ENCODE data around the gene EXOC6B.

The EXOC6B gene

DNA sequence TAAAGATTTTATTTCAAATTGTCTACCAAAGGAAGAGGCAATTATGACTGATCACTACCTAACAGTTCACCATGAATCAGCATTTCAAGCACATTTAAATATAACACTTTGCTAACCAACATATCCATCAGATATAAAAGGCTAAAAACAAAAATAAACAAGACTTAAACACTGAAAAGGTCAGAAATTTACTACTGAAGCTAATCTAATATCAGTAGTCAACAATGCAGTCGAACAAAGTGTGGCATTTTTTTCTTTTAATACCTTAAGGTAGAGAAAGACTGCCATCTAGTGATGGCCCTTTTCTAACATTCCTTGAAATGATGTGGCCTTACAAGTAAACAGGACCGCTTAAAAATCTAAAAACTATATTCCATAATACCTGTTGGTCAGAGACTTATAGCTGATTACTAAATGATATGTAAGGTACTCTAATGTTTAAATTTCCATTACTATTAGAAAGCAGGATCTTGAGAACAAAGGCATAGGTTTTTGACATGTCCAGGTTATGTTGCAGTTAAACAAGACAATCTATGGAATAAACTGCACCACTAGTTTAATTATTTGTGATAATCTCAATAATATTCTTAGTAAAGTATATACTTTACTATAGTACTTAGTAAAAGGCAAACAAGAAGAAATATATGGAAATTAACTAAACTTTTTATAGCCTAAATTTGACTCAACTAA lies 80.0 kb downstream of the EXOC6B start:
- Histone ChIP-seq H3K4me3 (ENCODE audit: low read length) (no peak overlapping the region), H3K4me1 (ENCODE audit: control insufficient read depth, insufficient read depth, low read length) (no peaks in the 10 kb centered on the region), H3K27me3 (ENCODE audit: control insufficient read depth, insufficient read depth, low read length) (no peaks in the 10 kb centered on the region), H3K36me3 (ENCODE audit: control insufficient read depth, insufficient read depth, low read length) (no peaks in the 10 kb centered on the region), H3K27ac (ENCODE audit: low read depth, low read length) (no peak overlapping the region), H3K9ac (ENCODE audit: low read length) (no peak overlapping the region)

DNA sequence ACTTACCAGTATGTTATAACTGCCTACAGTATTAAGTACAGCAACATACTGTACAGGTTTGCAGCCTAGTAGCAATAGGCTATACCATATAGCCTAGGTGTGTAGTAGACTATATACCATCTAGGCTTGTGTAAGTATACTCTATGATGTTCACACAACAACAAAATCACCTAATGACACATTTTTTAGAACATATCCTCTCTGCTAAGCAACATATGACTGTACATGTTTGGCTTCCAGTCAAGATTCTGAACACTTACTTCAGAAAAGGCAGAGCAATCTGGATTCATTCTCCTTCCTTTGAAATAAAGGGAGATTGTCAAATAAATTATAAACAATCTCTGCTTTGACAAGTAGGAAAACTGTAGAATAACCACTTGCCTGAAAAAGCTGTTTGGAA lies 81.8 kb downstream of the EXOC6B start:
- Histone ChIP-seq H3K4me3 (ENCODE audit: low read length) (no peak overlapping the region), H3K36me3 (ENCODE audit: control insufficient read depth, insufficient read depth, low read length) (no peaks in the 10 kb centered on the region), H3K27ac (ENCODE audit: low read depth, low read length) (no peak overlapping the region), H3K4me1 (ENCODE audit: control insufficient read depth, insufficient read depth, low read length) (no peaks in the 10 kb centered on the region), H3K9ac (ENCODE audit: low read length) (no peak overlapping the region), H3K27me3 (ENCODE audit: control insufficient read depth, insufficient read depth, low read length) (no peaks in the 10 kb centered on the region)

DNA sequence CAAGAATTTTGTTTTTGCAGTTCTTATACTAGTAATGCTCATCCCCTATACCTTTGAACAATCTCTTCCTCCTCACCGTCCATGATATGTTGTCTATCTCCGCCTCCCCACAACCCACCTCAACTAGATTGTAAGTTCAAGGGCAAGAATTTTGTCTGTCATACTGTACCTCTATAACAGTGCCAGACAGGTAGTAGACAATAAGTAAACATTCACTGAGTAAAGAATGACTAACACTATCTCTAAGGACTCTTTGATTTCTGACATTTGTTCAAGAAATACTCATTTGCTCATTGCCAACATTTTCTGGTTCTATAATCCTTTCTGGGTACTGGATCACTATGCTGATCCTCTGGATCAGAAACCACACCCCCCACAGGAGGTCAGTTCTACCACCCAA lies 82.4 kb downstream of the EXOC6B start:
- no peaks in the 10 kb centered on the region for H3K27me3 ChIP-seq (ENCODE audit: control insufficient read depth, insufficient read depth, low read length)
- no peak overlapping the region for H3K4me3 ChIP-seq (ENCODE audit: low read length)
- H3K36me3 ChIP-seq (ENCODE audit: control insufficient read depth, insufficient read depth, low read length), result no peaks in the 10 kb centered on the region
- no peak overlapping the region for H3K9ac ChIP-seq (ENCODE audit: low read length)
- H3K4me1 ChIP-seq (ENCODE audit: control insufficient read depth, insufficient read depth, low read length), result no peaks in the 10 kb centered on the region
- no peak overlapping the region for H3K27ac ChIP-seq (ENCODE audit: low read depth, low read length)

DNA sequence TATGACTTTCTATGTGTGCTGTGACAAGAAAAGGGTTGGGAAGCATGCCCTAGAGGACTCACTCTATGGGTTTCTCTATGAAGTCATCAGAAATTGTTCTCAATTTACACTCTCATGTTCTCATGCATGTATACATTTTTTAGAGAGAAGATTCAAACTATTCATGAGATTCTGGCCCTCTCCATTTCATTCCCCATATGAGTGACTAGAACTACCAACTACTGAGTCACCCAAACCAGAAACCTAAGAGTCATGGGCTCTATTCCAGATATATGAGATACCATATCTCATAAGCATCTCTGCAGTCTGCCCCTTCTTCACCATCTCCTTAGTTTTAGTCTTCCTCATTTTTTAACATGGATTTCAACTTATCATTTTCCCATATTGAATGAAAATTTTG lies 87.7 kb downstream of the EXOC6B start:
- H3K4me3 ChIP-seq (ENCODE audit: low read length), result no peak overlapping the region
- H3K27ac ChIP-seq (ENCODE audit: low read depth, low read length), result no peak overlapping the region
- H3K36me3 ChIP-seq (ENCODE audit: control insufficient read depth, insufficient read depth, low read length), result no peaks in the 10 kb centered on the region
- no peaks in the 10 kb centered on the region for H3K4me1 ChIP-seq (ENCODE audit: control insufficient read depth, insufficient read depth, low read length)
- no peaks in the 10 kb centered on the region for H3K27me3 ChIP-seq (ENCODE audit: control insufficient read depth, insufficient read depth, low read length)
- H3K9ac ChIP-seq (ENCODE audit: low read length), result no peak overlapping the region

DNA sequence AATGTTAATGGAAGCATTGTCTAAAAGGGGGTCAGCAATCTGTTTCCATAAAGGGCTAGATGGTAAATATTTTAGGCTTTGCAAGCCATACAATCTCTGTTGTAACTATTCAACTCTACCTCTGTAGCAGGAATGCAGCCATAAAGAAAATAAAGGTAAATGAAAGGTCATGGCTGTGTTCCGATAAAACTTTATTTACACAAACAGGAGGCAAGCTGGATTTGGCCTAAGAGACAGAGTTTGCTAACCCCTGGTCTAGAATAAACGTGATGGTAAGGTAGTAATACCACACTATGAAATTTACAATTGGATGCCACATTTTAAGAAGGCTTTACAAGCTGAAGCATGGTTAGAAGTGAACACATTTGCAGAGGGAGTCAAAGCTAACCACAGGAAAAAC lies 91.4 kb downstream of the EXOC6B start:
- H3K4me3 ChIP-seq (ENCODE audit: low read length), result no peak overlapping the region
- no peak overlapping the region for H3K9ac ChIP-seq (ENCODE audit: low read length)
- no peaks in the 10 kb centered on the region for H3K4me1 ChIP-seq (ENCODE audit: control insufficient read depth, insufficient read depth, low read length)
- no peaks in the 10 kb centered on the region for H3K27me3 ChIP-seq (ENCODE audit: control insufficient read depth, insufficient read depth, low read length)
- H3K36me3 ChIP-seq (ENCODE audit: control insufficient read depth, insufficient read depth, low read length), result no peaks in the 10 kb centered on the region
- no peak overlapping the region for H3K27ac ChIP-seq (ENCODE audit: low read depth, low read length)

DNA sequence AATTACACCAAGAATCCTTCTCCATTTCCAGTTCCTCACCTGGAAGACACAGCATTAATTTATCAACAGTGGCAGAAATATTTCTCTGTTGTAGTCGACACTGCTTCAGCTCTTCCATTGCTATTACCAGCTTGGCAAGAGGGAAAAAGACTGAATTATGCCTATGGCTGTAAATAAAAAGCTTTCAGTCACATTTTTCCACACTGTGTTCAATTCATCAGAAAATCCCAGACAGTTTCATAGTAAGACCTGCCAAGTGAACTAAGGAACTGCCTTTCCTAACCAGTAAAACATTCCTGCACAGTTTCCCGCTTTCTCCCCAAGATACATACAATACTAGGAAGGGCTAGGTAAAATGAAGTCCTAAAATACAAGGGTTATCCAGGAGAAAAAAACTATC lies 94.7 kb downstream of the EXOC6B start:
- Histone ChIP-seq H3K27me3 (ENCODE audit: control insufficient read depth, insufficient read depth, low read length) (no peaks in the 10 kb centered on the region), H3K4me1 (ENCODE audit: control insufficient read depth, insufficient read depth, low read length) (no peaks in the 10 kb centered on the region), H3K9ac (ENCODE audit: low read length) (no peak overlapping the region), H3K27ac (ENCODE audit: low read depth, low read length) (no peak overlapping the region), H3K4me3 (ENCODE audit: low read length) (no peak overlapping the region), H3K36me3 (ENCODE audit: control insufficient read depth, insufficient read depth, low read length) (no peaks in the 10 kb centered on the region)

DNA sequence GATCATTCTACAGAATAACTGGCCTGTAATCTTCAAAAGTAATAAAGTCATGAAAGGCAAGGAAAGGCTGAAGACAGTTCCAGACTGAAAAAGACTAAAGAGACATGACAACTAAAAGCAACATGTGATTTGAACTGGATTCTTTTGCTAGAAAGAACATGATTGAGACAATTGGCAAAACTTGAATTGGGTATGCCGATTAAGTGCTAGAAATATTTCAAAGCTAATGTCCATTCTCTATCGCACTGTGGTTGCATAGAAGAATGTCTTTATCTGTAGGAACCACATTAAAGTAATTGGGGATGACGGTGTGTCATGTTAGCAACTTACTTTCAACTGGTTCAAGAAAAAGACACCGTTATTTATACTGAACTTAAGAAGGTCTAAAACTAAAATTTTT lies 98.5 kb downstream of the EXOC6B start:
- H3K9ac ChIP-seq (ENCODE audit: low read length), result no peak overlapping the region
- no peak overlapping the region for H3K27ac ChIP-seq (ENCODE audit: low read depth, low read length)
- no peaks in the 10 kb centered on the region for H3K36me3 ChIP-seq (ENCODE audit: control insufficient read depth, insufficient read depth, low read length)
- no peaks in the 10 kb centered on the region for H3K27me3 ChIP-seq (ENCODE audit: control insufficient read depth, insufficient read depth, low read length)
- no peak overlapping the region for H3K4me3 ChIP-seq (ENCODE audit: low read length)
- H3K4me1 ChIP-seq (ENCODE audit: control insufficient read depth, insufficient read depth, low read length), result no peaks in the 10 kb centered on the region

DNA sequence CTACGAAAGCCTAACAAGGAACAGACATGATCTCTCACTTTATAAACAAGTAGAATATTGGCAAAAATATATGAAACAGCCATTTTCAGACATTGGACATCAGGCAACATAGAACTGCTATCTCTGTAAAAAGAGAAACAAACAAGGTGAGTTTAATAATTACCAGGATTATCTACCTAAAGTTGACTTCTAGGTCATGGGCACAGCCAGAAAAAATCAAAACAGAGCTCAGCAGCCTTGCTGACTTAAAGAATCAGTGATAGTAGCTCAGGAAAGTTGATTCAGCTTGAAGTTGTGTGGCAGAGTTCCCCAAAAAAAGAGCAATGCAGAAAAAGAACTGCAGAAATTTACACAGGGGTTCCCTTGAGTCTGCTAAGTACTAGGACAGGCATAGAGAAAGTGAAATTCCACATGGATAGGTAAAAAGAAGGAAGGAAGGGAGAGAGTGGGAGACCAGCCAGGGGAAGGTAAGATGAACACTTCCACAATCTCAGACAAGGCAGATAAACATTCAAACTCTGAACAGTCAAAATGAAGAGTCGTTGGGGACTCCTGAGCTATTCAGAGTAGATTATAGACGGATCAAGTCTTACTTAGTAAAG lies 102.0 kb downstream of the EXOC6B start:
- no peaks in the 10 kb centered on the region for H3K36me3 ChIP-seq (ENCODE audit: control insufficient read depth, insufficient read depth, low read length)
- H3K9ac ChIP-seq (ENCODE audit: low read length), result no peak overlapping the region
- no peak overlapping the region for H3K27ac ChIP-seq (ENCODE audit: low read depth, low read length)
- no peaks in the 10 kb centered on the region for H3K27me3 ChIP-seq (ENCODE audit: control insufficient read depth, insufficient read depth, low read length)
- no peak overlapping the region for H3K4me3 ChIP-seq (ENCODE audit: low read length)
- H3K4me1 ChIP-seq (ENCODE audit: control insufficient read depth, insufficient read depth, low read length), result no peaks in the 10 kb centered on the region

DNA sequence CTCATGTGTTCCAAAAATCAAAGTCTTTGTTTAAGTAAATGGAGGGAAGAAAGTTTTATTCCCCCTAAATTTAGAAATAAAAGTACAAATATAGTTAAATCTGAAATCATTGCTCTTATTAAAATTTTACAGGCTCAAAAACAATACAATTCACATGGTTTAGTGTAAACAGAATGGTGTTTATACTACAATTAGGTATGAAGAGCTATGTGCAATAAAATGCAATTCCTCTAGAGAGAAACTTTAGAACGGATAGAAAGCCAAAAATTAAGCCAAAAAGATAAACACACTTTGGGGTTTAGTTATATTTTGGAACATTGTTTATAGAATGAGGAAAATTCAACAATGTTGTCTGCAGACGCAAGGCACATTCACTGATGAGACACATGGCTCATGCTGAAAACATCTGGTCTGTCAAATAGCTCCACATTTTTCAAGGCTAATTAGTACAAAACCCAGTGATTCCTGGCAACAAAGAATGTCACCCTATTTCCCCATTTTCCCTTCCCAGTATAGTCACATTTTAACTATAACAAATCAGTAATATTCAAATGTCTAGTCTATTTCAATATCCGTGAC lies 103.3 kb downstream of the EXOC6B start:
- H3K9ac ChIP-seq (ENCODE audit: low read length), result no peak overlapping the region

DNA sequence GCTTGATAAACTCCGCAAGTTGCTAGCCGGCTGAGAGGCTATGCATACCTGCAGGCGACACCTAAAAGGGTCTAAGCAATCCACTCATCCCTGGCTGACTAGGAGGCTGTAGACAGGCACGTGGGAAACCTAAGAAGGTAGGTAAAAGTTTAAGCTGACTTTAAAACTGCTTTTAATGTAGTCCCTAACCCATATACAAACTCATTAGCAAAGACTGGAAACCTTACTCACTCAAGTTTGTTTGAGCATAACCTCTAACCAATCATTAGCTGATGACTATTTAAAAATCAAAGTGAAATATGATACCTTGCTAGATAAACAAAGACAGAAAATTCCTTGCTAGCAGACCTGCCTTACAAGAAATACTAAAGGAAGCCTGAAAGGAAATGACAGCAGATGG lies 106.4 kb downstream of the EXOC6B start:
- Histone ChIP-seq H3K4me3 (ENCODE audit: low read length) (no peak overlapping the region), H3K36me3 (ENCODE audit: control insufficient read depth, insufficient read depth, low read length) (no peaks in the 10 kb centered on the region), H3K27me3 (ENCODE audit: control insufficient read depth, insufficient read depth, low read length) (no peaks in the 10 kb centered on the region), H3K4me1 (ENCODE audit: control insufficient read depth, insufficient read depth, low read length) (no peaks in the 10 kb centered on the region), H3K27ac (ENCODE audit: low read depth, low read length) (no peak overlapping the region), H3K9ac (ENCODE audit: low read length) (no peak overlapping the region)

More for the DNA sequence above, 103.3 kb downstream of the EXOC6B start:
- Histone ChIP-seq H3K4me1 (ENCODE audit: control insufficient read depth, insufficient read depth, low read length) (no peaks in the 10 kb centered on the region), H3K36me3 (ENCODE audit: control insufficient read depth, insufficient read depth, low read length) (no peaks in the 10 kb centered on the region), H3K4me3 (ENCODE audit: low read length) (no peak overlapping the region), H3K27me3 (ENCODE audit: control insufficient read depth, insufficient read depth, low read length) (no peaks in the 10 kb centered on the region), H3K27ac (ENCODE audit: low read depth, low read length) (no peak overlapping the region)

DNA sequence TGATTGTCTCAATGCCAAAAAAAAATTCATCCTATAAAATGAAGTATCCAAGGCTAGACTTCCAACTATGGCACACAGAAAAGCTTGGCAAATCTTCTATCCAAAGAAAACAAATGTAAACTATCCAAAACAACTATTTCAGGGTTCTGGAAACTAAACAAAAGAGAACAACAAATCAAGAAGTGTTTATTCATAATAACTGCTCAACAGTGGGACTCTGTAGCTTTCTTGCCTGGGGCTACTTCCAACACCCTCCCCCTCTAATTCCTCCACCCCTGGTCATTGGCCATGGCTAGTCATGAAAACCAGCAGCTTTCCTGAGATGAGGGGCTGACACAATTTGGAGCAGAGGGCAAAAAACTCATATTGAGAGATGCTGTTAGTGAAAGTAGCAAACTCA lies 107.0 kb downstream of the EXOC6B start:
- H3K9ac ChIP-seq (ENCODE audit: low read length), result no peak overlapping the region
- no peaks in the 10 kb centered on the region for H3K36me3 ChIP-seq (ENCODE audit: control insufficient read depth, insufficient read depth, low read length)
- H3K4me3 ChIP-seq (ENCODE audit: low read length), result no peak overlapping the region
- H3K27me3 ChIP-seq (ENCODE audit: control insufficient read depth, insufficient read depth, low read length), result no peaks in the 10 kb centered on the region
- H3K4me1 ChIP-seq (ENCODE audit: control insufficient read depth, insufficient read depth, low read length), result no peaks in the 10 kb centered on the region
- no peak overlapping the region for H3K27ac ChIP-seq (ENCODE audit: low read depth, low read length)

DNA sequence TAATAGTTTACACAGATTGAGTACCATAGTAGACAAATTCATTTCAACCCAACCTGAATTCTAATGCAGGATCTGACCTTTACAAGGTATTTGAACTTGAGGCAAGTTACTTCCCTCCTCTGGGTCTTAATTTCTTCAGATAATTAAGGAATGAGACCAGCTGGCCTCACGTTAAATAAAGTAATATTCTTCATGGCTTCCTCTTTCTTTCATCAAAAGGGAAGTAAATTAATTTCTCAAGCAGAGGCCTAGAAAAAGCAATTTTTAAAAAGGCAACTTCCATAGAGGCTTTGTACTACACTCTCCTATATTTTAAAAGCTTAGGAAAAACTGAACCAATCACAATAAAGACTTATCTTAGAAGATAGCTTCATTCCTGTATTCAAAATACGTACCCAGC lies 109.2 kb downstream of the EXOC6B start:
- no peak overlapping the region for H3K9ac ChIP-seq (ENCODE audit: low read length)
- no peak overlapping the region for H3K27ac ChIP-seq (ENCODE audit: low read depth, low read length)
- no peaks in the 10 kb centered on the region for H3K4me1 ChIP-seq (ENCODE audit: control insufficient read depth, insufficient read depth, low read length)
- no peak overlapping the region for H3K4me3 ChIP-seq (ENCODE audit: low read length)
- no peaks in the 10 kb centered on the region for H3K27me3 ChIP-seq (ENCODE audit: control insufficient read depth, insufficient read depth, low read length)
- H3K36me3 ChIP-seq (ENCODE audit: control insufficient read depth, insufficient read depth, low read length), result no peaks in the 10 kb centered on the region

DNA sequence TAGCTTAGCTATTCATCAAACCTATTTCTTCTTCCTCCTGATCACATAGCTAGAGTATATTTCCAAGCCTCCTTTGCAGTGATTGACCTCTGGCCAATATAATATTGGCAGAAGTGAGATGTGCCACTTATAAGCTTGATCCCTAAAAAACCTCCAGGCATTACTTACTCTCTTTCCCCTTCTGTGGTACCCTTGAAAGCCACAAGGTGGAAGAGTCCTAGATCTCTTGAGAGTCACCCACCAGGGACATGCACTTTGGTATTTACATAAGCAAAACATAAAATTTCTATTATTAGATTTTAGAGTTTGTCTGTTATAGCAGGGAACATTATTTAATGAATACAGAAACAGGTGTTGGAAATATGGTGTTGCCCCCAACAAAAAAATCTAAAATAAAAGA lies 112.0 kb downstream of the EXOC6B start:
- H3K36me3 ChIP-seq (ENCODE audit: control insufficient read depth, insufficient read depth, low read length), result no peaks in the 10 kb centered on the region
- no peaks in the 10 kb centered on the region for H3K4me1 ChIP-seq (ENCODE audit: control insufficient read depth, insufficient read depth, low read length)
- H3K27me3 ChIP-seq (ENCODE audit: control insufficient read depth, insufficient read depth, low read length), result no peaks in the 10 kb centered on the region
- H3K27ac ChIP-seq (ENCODE audit: low read depth, low read length), result no peak overlapping the region
- no peak overlapping the region for H3K9ac ChIP-seq (ENCODE audit: low read length)
- no peak overlapping the region for H3K4me3 ChIP-seq (ENCODE audit: low read length)

Measured in rectal smooth muscle tissue (tissue), 1 donor.